Keratinocyte (primary cell): ENCODE data around the gene GADD45G.

Experiments
- CTCF ChIP-seq, 3 experiments: IDR thresholded peaks in 1 of 3; conservative IDR thresholded peaks in 1 of 3; optimal IDR thresholded peaks in 1 of 3; 2 replicates in 2 of 3; 3 replicates in 1 of 3; pipeline versions ENCODE3 to v1.5.1; 2011; ENCODE audit warnings: low read length in 3 of 3, mild to moderate bottlenecking in 3 of 3, moderate library complexity in 2 of 3, control low read depth in 1 of 3, inconsistent platforms in 1 of 3; ENCODE audit not compliant: insufficient read depth in 2 of 3; ENCODE audit errors: extremely low read depth in 1 of 3
- EZH2 ChIP-seq: IDR thresholded peaks from one replicate; pipeline ENCODE4 v1.6.1; 2012; ENCODE audit warnings: inconsistent platforms, mild to moderate bottlenecking, low read length, moderate library complexity

- TF ChIP-seq CTCF (optimal IDR thresholded peaks at IDR 0.05 in 1 of 3, IDR thresholded peaks at IDR 0.05 in 1 of 3, conservative IDR thresholded peaks at IDR 0.05 in 1 of 3; ENCODE audit: extremely low read depth in 1 of 3, insufficient read depth in 2 of 3, low read length in 3 of 3) (no peak), EZH2 (no peak)
These were observed 30.4 kb downstream of the GADD45G start for GRCh38 chr9:89634995-89635742.
